Mononuclear cell (primary cell): ENCODE measurements around the gene IL36A. TPM values are rescaled to one million over a fixed set of nuclear protein-coding genes. Genes with fewer than 3 reads are reported as not detected.

ENCODE experiments used
- H3K27me3 ChIP-seq: 2 replicates; pipeline ENCODE4 v1.6.0; 2011; ENCODE audit warnings: low read length, control low read depth; ENCODE audit not compliant: insufficient read depth
- H3K4me1 ChIP-seq: 2 replicates; pipeline ENCODE4 v1.5.1; 2011; ENCODE audit warnings: mild to moderate bottlenecking, low read length, control low read depth; ENCODE audit not compliant: insufficient read depth
- H3K4me3 ChIP-seq: 2 replicates; pipeline ENCODE4 v1.5.1; 2011; ENCODE audit warnings: mild to moderate bottlenecking, low read length, moderate library complexity
- H3K9me3 ChIP-seq: 2 replicates; pipeline ENCODE4 v1.5.1; 2011; ENCODE audit warnings: low read depth, mild to moderate bottlenecking, control low read depth, low read length
- total RNA-seq: library from RNA; depleted of rRNA; stranded (reverse); fragments of >200 nt; gene quantifications from one replicate; pipeline ENCODE4 v1.2.3, GENCODE V29; 2012

IL36A gene
- total RNA-seq, 1 donor: not detected

GRCh38 chr2:113053666-113054065 is 48.4 kb downstream of the IL36A start:
- Histone ChIP-seq H3K4me1 (no peaks in the 10 kb centered on the region), H3K9me3 (no peaks in the 10 kb centered on the region), H3K27me3 (no peaks in the 10 kb centered on the region), H3K4me3 (no peak overlapping the region)

GRCh38 chr2:113054066-113054465 is 48.8 kb downstream of the IL36A start:
- Histone ChIP-seq H3K4me3 (no peak overlapping the region), H3K9me3 (no peaks in the 10 kb centered on the region), H3K27me3 (no peaks in the 10 kb centered on the region), H3K4me1 (no peaks in the 10 kb centered on the region)

GRCh38 chr2:113056521-113056920 is 51.3 kb downstream of the IL36A start:
- H3K27me3 ChIP-seq: no peaks in the 10 kb centered on the region
- no peaks in the 10 kb centered on the region for H3K9me3 ChIP-seq
- H3K4me1 ChIP-seq: no peaks in the 10 kb centered on the region
- H3K4me3 ChIP-seq: no peak overlapping the region

DNA sequence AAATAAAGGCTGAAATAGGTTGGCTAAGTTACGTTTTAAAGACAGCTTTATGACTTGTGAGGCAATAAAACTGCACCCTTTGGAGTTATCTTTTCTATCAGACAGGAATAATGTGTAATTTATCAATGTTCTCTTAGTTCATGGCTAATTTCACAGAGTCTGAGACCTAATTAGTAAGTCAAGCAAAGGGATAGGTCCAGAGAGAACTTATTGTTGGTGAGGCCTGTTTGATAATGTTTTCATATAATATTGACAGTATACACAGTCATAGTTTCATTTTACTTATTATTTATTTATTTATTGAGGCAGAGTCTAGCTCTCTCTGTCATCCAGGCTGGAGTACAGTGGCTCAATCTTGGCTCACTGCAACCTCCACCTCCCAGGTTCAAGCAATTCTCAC is 51.9 kb downstream of the IL36A start:
- no peaks in the 10 kb centered on the region for H3K27me3 ChIP-seq
- no peaks in the 10 kb centered on the region for H3K9me3 ChIP-seq
- H3K4me3 ChIP-seq: no peak overlapping the region
- H3K4me1 ChIP-seq: no peaks in the 10 kb centered on the region

Other genes with a start within 250 kb of the IL36A start
- 0.21 TPM for gene CKAP2L, start 240.8 kb upstream of the IL36A start, total RNA-seq
- gene IL1A, start 221.0 kb upstream of the IL36A start, total RNA-seq: 23.4 TPM
- gene IL1B, start 168.7 kb upstream of the IL36A start, total RNA-seq: 3,994 TPM
- gene IL37, start 94.3 kb upstream of the IL36A start, total RNA-seq: not detected
- not detected for gene IL36G, start 27.5 kb upstream of the IL36A start, total RNA-seq
- not detected for gene IL36B, start 47.4 kb downstream of the IL36A start, total RNA-seq
- not detected for gene IL36RN, start 53.7 kb downstream of the IL36A start, total RNA-seq
- gene IL1F10, start 62.5 kb downstream of the IL36A start, total RNA-seq: not detected
- 203 TPM for gene IL1RN, start 122.1 kb downstream of the IL36A start, total RNA-seq
- 47.2 TPM for gene PSD4, start 168.5 kb downstream of the IL36A start, total RNA-seq